Activated gamma-delta T cell treated with Interleukin-2 at 50 U/mL for 16 hours (primary cell): Measurements from ENCODE around the gene SPATA2.
"Not testable (repeated sequence)": the region's sequence is repeated elsewhere in the genome, so short reads cannot be mapped to it uniquely, and the experiment has no call there.

Experiments used
- DNase-seq: peaks from one replicate; pipeline ENCODE4 v3.0.0-alpha.2; 2020

SPATA2 gene

GRCh38 chr20:49901588-49901987, 13.7 kb downstream of the SPATA2 start:
- DNase-seq: no peak

GRCh38 chr20:49899541-49900383, 15.6 kb downstream of the SPATA2 start:
- no peak for DNase-seq

GRCh38 chr20:49896204-49896603, 19.1 kb downstream of the SPATA2 start:
- no peak for DNase-seq

DNA sequence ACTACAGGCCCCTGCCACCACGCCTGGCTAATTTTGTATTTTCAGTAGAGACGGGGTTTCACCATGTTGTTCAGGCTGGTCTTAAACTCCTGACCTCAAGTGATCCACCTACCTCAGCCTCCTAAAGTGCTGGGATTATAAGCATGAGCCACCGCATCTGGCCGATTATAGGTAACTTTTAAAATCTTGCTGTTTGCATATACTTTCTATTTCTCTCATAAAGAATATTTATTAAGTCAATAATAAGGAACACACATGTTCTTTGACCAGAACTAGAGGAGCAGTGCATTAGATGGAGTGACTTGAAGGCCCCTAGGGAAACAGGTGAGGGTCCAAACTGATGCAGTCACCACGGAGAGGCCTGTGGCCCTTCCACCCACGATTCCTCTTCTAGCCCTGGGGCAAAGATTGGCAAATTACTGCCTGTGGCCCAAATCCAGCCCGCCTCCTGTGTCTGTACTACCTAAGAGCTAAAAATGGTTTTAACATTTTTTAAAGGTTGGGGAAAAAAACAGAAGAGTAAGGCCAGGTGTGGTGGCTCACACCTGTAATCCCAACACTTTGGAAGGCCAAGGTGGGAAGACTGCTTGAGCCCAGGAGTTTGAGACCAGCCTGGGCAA, 19.7 kb downstream of the SPATA2 start:
- not testable (repeated sequence) for DNase-seq

DNA sequence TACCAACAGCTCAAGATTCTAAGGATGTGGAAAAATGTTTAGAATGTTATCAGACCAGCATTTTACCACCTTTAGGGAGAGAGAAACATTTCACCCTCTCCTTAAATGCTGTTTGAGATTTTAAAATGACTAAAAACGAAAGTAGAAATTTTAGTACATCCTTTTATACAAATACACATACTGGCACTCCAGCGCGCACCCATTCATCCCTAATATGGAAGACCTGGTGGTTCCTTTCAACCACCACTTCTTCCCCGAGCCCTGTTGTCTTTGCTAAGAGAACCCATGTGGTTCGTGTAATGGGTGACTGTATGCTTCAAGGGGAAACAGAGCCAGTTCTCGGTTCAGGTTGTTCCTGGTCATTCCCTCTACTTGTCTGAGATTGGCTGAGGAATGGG, 21.3 kb downstream of the SPATA2 start:
- DNase-seq: no peak

DNA sequence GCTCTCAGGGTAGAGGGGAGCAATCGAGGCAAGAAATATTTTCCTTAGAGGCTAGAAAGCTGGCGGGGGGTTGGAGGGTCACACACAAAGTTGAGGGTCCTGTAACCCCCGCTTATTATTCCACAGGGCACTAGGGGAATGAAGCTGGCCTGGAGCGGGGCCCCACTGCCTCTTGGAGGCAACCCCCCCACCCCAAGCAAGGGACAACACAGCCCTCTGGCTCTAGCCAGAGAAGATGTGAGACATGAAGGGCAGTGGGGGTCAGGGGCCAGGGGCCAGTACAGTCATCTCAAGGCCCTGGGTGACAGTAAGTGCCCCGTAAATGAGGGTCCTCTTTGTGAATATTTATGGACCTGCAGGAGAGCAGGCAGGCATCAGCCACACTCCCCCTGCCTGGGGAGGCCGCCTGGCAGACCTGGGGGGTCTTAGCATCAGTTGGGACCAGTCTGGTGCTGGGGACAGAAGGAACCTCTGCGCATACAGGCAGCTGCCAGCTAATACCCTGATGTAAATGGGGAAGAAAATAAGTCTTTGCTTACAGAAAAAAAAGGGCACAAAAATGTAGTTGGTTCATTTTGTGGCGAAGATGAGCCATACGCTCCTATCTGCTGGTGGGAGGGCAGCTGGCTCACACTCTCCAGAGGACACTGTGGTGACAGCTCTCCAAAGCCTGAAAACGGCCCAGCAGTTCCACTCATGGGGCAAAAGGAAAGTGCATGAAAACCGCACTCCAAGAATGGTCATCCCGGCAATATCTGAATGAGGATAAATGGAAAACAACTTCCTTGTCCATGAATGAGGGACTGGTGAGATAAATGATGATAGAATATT, 21.9 kb downstream of the SPATA2 start:
- DNase-seq: no peak

DNA sequence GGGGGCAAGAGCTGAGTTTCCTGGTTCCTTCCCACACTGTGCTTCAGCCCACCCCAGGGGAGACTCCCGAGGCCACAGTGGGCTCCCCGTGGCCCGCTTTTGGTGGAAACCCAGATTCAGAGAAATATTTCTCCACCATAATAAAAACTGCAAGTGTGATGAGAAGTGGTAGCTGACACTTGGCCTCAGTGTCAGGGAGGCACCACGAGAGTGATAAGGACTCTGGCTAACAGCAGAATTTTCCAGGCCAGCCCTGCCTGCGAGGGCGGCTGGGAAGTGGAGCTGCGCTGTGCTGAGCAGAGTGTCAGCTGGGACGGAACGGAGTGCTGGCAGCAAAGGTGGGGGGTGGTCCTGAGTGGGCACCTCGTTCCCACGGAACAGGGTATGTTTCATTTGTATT, 22.5 kb downstream of the SPATA2 start:
- DNase-seq: no peak

DNA sequence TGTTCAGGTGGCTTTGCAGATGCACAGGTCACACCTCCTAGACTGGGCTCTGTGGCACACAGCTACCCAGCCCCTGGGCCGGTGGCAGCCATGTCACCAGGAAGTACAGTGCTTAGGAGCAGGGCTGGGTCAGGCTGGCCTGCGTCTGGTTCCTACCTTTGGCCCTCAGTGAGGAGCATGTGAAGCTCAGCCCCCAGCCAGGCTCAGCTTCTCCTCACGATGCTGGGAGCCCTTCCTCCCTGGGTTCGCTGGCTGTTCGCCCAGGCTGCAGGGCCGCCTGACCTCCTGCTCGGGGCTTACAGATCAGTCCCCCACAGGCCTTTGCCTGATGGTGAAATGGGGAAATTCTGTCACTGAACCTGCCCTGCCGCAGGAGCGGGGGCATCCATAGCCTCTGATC, 23.1 kb downstream of the SPATA2 start:
- DNase-seq: no peak

DNA sequence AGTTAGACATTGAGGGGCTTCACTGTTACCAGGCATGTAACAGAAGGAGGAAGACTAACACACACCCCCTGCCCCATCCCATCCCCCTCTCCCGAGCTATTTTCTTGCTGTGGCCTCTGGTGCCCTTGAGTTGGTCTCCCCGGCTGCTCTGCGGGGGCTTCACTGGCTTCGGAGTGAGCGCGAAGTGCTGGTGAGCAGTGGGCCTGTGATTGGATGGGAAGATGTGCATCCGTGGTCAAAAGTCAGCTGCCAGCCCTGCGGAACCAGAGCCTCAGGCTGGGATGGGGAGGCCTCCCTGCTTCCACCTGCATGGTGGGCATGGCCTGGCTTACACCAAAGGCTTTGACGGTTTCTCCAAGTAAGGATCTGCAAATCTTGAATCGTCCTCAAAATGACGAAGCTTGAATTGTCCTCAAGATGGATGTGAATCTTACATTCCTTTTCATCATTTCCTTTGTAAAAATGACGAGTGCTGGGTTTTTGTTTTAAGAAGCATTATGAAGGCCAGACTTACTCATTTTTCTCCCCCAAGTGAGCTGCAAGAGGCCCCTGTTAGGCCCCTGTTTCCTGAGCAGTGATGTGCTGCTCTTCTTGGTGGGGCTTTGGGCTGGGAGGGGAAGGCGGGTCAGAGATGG, 23.7 kb downstream of the SPATA2 start:
- no peak for DNase-seq

GRCh38 chr20:49890471-49891361, 24.6 kb downstream of the SPATA2 start:
- DNase-seq: no peak

- DNase-seq: no peak
Measured at GRCh38 chr20:49889935-49890333, 25.4 kb downstream of the SPATA2 start.

- DNase-seq: no peak
Measured at GRCh38 chr20:49889001-49889934, 26.1 kb downstream of the SPATA2 start.

DNA sequence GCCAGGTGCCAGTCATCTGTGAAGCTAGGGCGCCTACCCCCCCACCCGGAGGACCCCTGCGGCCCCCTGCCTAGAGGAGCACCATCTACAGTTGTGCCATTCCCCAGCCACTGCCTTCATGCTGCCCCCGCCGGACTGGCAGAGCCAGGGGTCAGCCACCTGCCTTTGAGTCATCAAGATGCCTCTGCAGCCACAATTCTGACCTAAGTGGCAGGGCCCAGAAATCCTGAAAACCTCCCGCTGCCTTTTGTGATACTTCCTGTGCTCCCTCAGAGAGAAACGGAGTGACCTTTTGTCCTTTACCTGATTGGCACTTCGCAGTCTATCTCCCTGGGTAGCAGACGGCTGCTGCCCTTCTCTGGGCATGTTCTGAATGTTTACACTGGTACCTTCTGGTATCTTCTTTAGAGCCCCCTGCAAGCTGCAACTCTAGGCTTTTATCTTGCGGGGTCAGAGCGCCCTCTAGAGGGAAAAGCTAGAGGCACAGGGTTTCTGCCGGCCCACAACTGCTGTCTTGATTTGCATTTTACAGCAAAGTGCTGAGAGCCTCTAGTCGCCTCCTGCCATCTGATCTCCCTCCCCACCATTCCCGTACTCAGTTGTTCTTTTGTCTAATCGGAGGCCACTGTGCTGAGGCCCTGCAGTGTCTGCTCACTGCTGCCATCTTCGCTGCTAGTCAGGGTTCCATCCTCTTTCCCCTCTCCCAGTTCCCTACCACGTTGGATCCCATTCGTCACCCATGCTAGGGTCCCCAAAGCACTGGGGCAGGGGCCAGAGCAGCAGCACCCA, 26.9 kb downstream of the SPATA2 start:
- DNase-seq: peak; percentile 37

GRCh38 chr20:49887251-49888211, 27.8 kb downstream of the SPATA2 start:
- no peak for DNase-seq

DNA sequence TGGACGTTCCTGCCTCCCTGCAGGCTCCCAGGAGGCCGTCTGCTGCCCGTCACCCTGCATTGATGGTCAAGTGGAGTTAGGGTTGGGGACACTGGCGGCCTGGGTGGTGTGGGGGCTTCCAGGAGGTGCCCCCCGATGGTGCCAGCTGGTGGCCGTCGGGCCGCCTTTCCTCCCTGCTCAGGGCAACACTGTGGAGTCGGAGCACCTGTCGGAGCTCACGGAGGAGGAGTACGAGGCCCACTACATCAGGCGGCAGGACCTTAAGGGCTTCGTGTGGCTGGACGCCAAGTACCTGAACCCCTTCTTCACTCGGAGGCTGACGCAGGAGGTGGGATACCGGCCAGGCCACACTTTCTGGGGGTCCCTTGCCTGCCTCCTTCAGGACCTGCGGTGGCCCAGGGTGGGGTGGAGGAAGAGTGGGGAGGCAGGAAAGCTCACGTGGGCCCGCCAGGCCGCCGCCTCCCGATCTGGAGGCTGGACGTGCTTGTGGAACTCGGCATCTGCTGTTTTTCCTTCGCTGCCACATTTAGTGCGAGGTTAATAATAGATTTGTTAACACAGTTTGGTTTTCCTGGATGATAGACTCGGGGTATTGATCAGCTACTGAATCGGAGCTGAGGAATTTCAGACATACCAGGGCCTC, 28.6 kb downstream of the SPATA2 start:
- no peak for DNase-seq

- no peak for DNase-seq
Measured at GRCh38 chr20:49885558-49886332, 29.6 kb downstream of the SPATA2 start.

DNA sequence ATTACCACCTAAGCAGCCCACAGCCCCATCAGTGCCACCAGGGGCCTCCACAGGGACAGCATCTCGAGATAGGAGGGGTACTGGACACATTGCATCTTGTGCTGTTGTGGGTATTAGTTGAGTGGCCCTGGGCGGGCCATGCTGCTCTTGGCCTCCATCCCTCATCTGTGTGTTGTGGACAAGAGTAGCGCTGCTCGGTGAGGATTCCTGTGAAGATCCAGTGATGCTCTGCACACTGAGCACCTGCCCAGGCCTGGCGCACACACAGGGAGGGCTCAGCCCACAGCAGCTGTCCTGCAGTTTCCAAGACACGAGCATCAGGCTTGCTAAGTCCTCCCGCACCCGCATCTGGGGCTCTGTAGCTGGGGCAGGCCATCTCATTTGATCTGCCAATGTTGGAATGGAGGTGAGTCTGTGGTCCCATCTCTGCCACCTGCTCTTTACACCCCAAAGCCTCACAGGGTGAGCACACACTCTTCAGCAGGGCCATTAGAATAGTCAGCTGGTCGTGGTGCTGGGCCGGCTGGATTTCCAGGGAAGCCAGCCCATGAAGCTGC, 32.0 kb downstream of the SPATA2 start:
- DNase-seq: no peak
